ENCODE results near the gene MBLAC1. TPM values are rescaled to one million over a fixed set of nuclear protein-coding genes. Genes with fewer than 3 reads are reported as not detected.

Gene MBLAC1
- total RNA-seq, 2 experiments from 2014 or later, result 2.3 to 3.6 TPM

- peaks cover 55% of the 10 kb centered on the region for H3K36me3 Mint-ChIP-seq (ENCODE audit: low read depth)
- peaks cover 71% of the 10 kb centered on the region for H3K4me1 Mint-ChIP-seq
- ChIA-PET CTCF (interaction anchor here (1.9 kb wide), 1 partner anchor 20 kb away, joined by 4 read pairs; no protein-coding TSS in a partner anchor), POLR2A (no interaction called here)
- no peak overlapping the region for H3K4me3 Mint-ChIP-seq
- DNase-seq, result no peak
- no peaks in the 10 kb centered on the region for H3K9me3 Mint-ChIP-seq
- H3K27me3 Mint-ChIP-seq, result no peaks in the 10 kb centered on the region
- no peak overlapping the region for H3K27ac Mint-ChIP-seq
These were observed 26.3 kb downstream of the MBLAC1 start for GRCh38 chr7:100152937-100153666.

- peaks cover 66% of the 10 kb centered on the region for H3K4me1 Mint-ChIP-seq
- ChIA-PET CTCF (interaction anchor here (1.0 to 1.9 kb wide), 2 partner anchors 12 to 21 kb away, joined by 3 to 4 read pairs; no protein-coding TSS in a partner anchor), POLR2A (no interaction called here)
- H3K27me3 Mint-ChIP-seq, result no peaks in the 10 kb centered on the region
- H3K9me3 Mint-ChIP-seq, result no peaks in the 10 kb centered on the region
- no peak overlapping the region for H3K27ac Mint-ChIP-seq
- H3K4me3 Mint-ChIP-seq, result no peak overlapping the region
- H3K36me3 Mint-ChIP-seq (ENCODE audit: low read depth), result peaks cover 53% of the 10 kb centered on the region
- no peak for DNase-seq
These were observed 27.2 kb downstream of the MBLAC1 start for GRCh38 chr7:100153708-100154535.

GRCh38 chr7:100154651-100155491 is 28.1 kb downstream of the MBLAC1 start:
- peaks cover 72% of the 10 kb centered on the region for H3K4me1 Mint-ChIP-seq
- no peaks in the 10 kb centered on the region for H3K9me3 Mint-ChIP-seq
- ChIA-PET CTCF (interaction anchor here (1.0 to 1.9 kb wide), 3 partner anchors 11 to 63 kb away, joined by 3 to 4 read pairs (median 3); no protein-coding TSS in a partner anchor), POLR2A (no interaction called here)
- H3K36me3 Mint-ChIP-seq (ENCODE audit: low read depth), result peaks cover 55% of the 10 kb centered on the region
- no peak overlapping the region for H3K4me3 Mint-ChIP-seq
- DNase-seq, result no peak
- no peak overlapping the region for H3K27ac Mint-ChIP-seq
- H3K27me3 Mint-ChIP-seq, result no peaks in the 10 kb centered on the region

GRCh38 chr7:100155553-100156317 is 29.0 kb downstream of the MBLAC1 start:
- Mint-ChIP-seq H3K4me3 (no peak overlapping the region), H3K9me3 (no peaks in the 10 kb centered on the region), H3K36me3 (ENCODE audit: low read depth) (peaks cover 48% of the 10 kb centered on the region), H3K27me3 (no peaks in the 10 kb centered on the region), H3K27ac (no peak overlapping the region), H3K4me1 (peaks cover 65% of the 10 kb centered on the region)
- DNase-seq, result no peak
- ChIA-PET POLR2A (interaction anchor here (0.6 kb wide), 1 partner anchor 27 kb away, joined by 4 read pairs; no protein-coding TSS in a partner anchor), CTCF (interaction anchor here (1.1 kb wide), 1 partner anchor 62 kb away, joined by 3 read pairs; no protein-coding TSS in a partner anchor)

GRCh38 chr7:100156331-100157068 is 29.7 kb downstream of the MBLAC1 start:
- no peaks in the 10 kb centered on the region for H3K9me3 Mint-ChIP-seq
- no peak for DNase-seq
- H3K27ac Mint-ChIP-seq, result peak overlapping the region; percentile 36
- H3K27me3 Mint-ChIP-seq, result no peaks in the 10 kb centered on the region
- POLR2A ChIA-PET, result interaction anchor here (0.5 to 1.0 kb wide), 3 partner anchors 9 to 26 kb away, joined by 3 to 4 read pairs (median 4); no protein-coding TSS in a partner anchor
- H3K4me3 Mint-ChIP-seq, result peak overlapping the region; percentile 87
- peaks cover 67% of the 10 kb centered on the region for H3K4me1 Mint-ChIP-seq
- CTCF ChIA-PET, result interaction anchor here (0.8 to 1.0 kb wide), 3 partner anchors 10 to 34 kb away, joined by 3 read pairs; partner anchors contain the start of gene GAL3ST4
- peaks cover 46% of the 10 kb centered on the region for H3K36me3 Mint-ChIP-seq (ENCODE audit: low read depth)

GRCh38 chr7:100157069-100157333 is 30.2 kb downstream of the MBLAC1 start:
- DNase-seq, result no peak
- Mint-ChIP-seq H3K4me3 (peak overlapping the region; percentile 87), H3K27me3 (no peaks in the 10 kb centered on the region), H3K27ac (peak overlapping the region; percentile 36), H3K9me3 (no peaks in the 10 kb centered on the region), H3K36me3 (ENCODE audit: low read depth) (peaks cover 43% of the 10 kb centered on the region), H3K4me1 (peaks cover 67% of the 10 kb centered on the region)
- ChIA-PET POLR2A (interaction anchor here (1.0 kb wide), 1 partner anchor 10 kb away, joined by 3 read pairs; no protein-coding TSS in a partner anchor), CTCF (interaction anchor here (0.8 to 1.0 kb wide), 3 partner anchors 9 to 33 kb away, joined by 3 read pairs; partner anchors contain the start of gene GAL3ST4)

GRCh38 chr7:100157334-100158228 is 30.8 kb downstream of the MBLAC1 start:
- ChIA-PET POLR2A (interaction anchor here (1.0 kb wide), 1 partner anchor 10 kb away, joined by 3 read pairs; no protein-coding TSS in a partner anchor), CTCF (interaction anchor here (0.8 to 1.8 kb wide), 6 partner anchors 9 to 60 kb away, joined by 3 to 5 read pairs (median 3); partner anchors contain the start of gene GAL3ST4)
- peak overlapping the region; percentile 87 for H3K4me3 Mint-ChIP-seq
- H3K4me1 Mint-ChIP-seq, result peaks cover 66% of the 10 kb centered on the region
- no peaks in the 10 kb centered on the region for H3K27me3 Mint-ChIP-seq
- H3K36me3 Mint-ChIP-seq (ENCODE audit: low read depth), result peaks cover 37% of the 10 kb centered on the region
- no peaks in the 10 kb centered on the region for H3K9me3 Mint-ChIP-seq
- DNase-seq, result no peak
- peak overlapping the region; percentile 87 for H3K27ac Mint-ChIP-seq

GRCh38 chr7:100158229-100159098 is 31.7 kb downstream of the MBLAC1 start, which contains the start of gene TRAPPC14:
TSS of gene TRAPPC14 (minus strand) at chr7:100158723. CDS start at chr7:100158499, 224 bp downstream.
- H3K27ac Mint-ChIP-seq, result peak within 1 kb of the TSS; percentile 87
- H3K4me3 Mint-ChIP-seq, result peak within 1 kb of the TSS; percentile 87
- peak; percentile 94 for DNase-seq
- POLR2A ChIA-PET, result interaction anchor here (0.7 kb wide), 1 partner anchor 534 kb away, joined by 4 read pairs; no protein-coding TSS in a partner anchor
- no peaks in the 10 kb centered on the region for H3K9me3 Mint-ChIP-seq
- H3K36me3 Mint-ChIP-seq (ENCODE audit: low read depth), result peaks cover 39% of the 10 kb centered on the region
- H3K4me1 Mint-ChIP-seq, result peaks cover 69% of the 10 kb centered on the region
- CTCF ChIA-PET, result interaction anchor here (0.8 to 1.8 kb wide), 4 partner anchors 12 to 59 kb away, joined by 3 to 5 read pairs (median 4); no protein-coding TSS in a partner anchor
- H3K27me3 Mint-ChIP-seq, result no peaks in the 10 kb centered on the region

GRCh38 chr7:100159099-100159623 is 32.4 kb downstream of the MBLAC1 start:
- peaks cover 69% of the 10 kb centered on the region for H3K4me1 Mint-ChIP-seq
- DNase-seq, result no peak
- ChIA-PET CTCF (interaction anchor here (1.3 to 1.8 kb wide), 3 partner anchors 17 to 59 kb away, joined by 3 to 5 read pairs (median 3); no protein-coding TSS in a partner anchor), POLR2A (interaction anchor here (0.7 kb wide), 1 partner anchor 535 kb away, joined by 4 read pairs; no protein-coding TSS in a partner anchor)
- peaks cover 34% of the 10 kb centered on the region for H3K36me3 Mint-ChIP-seq (ENCODE audit: low read depth)
- peak overlapping the region; percentile 86 for H3K27ac Mint-ChIP-seq
- no peaks in the 10 kb centered on the region for H3K27me3 Mint-ChIP-seq
- no peaks in the 10 kb centered on the region for H3K9me3 Mint-ChIP-seq
- peak overlapping the region; percentile 78 for H3K4me3 Mint-ChIP-seq
